T-helper 22 cell (primary cell): ENCODE data around the gene TRABD2B.

ENCODE experiments used
- DNase-seq: peaks from one replicate; pipeline ENCODE4 v3.0.0-alpha.2; 2020; ENCODE audit warnings: low read depth

Gene TRABD2B

GRCh38 chr1:47935856-47936255, 61.3 kb downstream of the TRABD2B start:
- no peak for DNase-seq

GRCh38 chr1:47935163-47935562, 62.0 kb downstream of the TRABD2B start:
- DNase-seq = no peak

GRCh38 chr1:47934243-47934805, 62.9 kb downstream of the TRABD2B start:
- DNase-seq = no peak

GRCh38 chr1:47932743-47933142, 64.4 kb downstream of the TRABD2B start:
- no peak for DNase-seq

GRCh38 chr1:47931395-47931794, 65.8 kb downstream of the TRABD2B start:
- DNase-seq = no peak

GRCh38 chr1:47930210-47930840, 66.9 kb downstream of the TRABD2B start:
- DNase-seq = no peak

- DNase-seq = no peak
Observed at GRCh38 chr1:47927165-47927564, 70.0 kb downstream of the TRABD2B start.

- no peak for DNase-seq
Observed at GRCh38 chr1:47926461-47926999, 70.7 kb downstream of the TRABD2B start.

GRCh38 chr1:47924270-47925048, 72.7 kb downstream of the TRABD2B start:
- DNase-seq = no peak

- DNase-seq = no peak
Observed at GRCh38 chr1:47921935-47922415, 75.2 kb downstream of the TRABD2B start.

- DNase-seq = no peak
Observed at GRCh38 chr1:47919113-47919833, 77.9 kb downstream of the TRABD2B start.

- DNase-seq = no peak
Observed at GRCh38 chr1:47918257-47918867, 78.8 kb downstream of the TRABD2B start.

- DNase-seq = no peak
Observed at GRCh38 chr1:47917687-47918086, 79.5 kb downstream of the TRABD2B start.

- DNase-seq = no peak
Observed at GRCh38 chr1:47915677-47916353, 81.4 kb downstream of the TRABD2B start.

- no peak for DNase-seq
Observed at GRCh38 chr1:47914952-47915676, 82.1 kb downstream of the TRABD2B start.

GRCh38 chr1:47914218-47914938, 82.8 kb downstream of the TRABD2B start:
- no peak for DNase-seq

- DNase-seq = no peak
Observed at GRCh38 chr1:47913225-47913823, 83.9 kb downstream of the TRABD2B start.

GRCh38 chr1:47912756-47913155, 84.4 kb downstream of the TRABD2B start:
- DNase-seq = no peak

- no peak for DNase-seq
Observed at GRCh38 chr1:47911892-47912291, 85.3 kb downstream of the TRABD2B start.
